ENCODE measurements around the gene LCN6.
"Not testable (repeated sequence)": the region's sequence is repeated elsewhere in the genome, so short reads cannot be mapped to it uniquely, and the experiment has no call there.

The LCN6 gene

GRCh38 chr9:136782452-136782851 is 34.1 kb upstream of the LCN6 start:
- no peak for DNase-seq

DNA sequence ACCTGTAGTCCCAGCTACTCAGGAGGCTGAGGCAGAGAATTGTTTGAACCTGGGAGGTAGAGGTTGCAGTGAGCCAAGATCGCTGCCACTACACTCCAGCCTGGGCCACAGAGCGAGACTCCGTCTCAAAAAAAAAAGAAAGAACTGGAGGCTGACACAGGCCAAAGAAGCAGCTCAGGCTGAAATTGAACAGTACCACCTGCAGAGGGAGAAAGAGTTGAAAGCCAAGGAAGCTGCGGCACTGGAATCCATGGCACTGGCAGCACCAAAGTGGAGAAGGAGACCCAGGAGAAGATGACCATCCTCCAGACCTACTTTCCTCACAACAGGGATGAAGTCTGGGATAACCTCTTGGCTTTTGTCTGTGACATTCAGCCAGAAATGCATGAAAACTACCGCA is 31.5 kb upstream of the LCN6 start:
- DNase-seq: no peak

GRCh38 chr9:136777359-136777758 is 29.0 kb upstream of the LCN6 start:
- DNase-seq: no peak

DNA sequence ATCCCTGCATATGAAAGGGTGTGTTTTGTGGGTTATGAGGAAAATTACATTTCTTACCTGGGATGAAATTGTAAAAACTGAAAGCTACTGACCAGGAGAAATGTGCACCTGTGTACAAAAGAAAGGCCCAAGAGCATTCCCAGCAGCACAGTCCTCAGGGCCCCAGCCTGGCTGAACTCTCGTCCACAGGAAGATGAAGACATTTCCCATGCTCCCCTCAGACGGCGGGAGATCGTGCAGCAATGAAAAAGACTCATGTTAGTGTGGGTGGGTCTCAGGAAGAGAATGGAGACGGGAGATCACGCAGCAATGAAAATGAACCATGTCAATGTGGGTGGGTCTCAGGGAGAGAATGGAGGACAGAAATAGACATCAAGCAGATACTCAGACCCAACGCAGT is 28.6 kb upstream of the LCN6 start:
- no peak for DNase-seq

GRCh38 chr9:136775191-136775590 is 26.9 kb upstream of the LCN6 start:
- DNase-seq: no peak

DNA sequence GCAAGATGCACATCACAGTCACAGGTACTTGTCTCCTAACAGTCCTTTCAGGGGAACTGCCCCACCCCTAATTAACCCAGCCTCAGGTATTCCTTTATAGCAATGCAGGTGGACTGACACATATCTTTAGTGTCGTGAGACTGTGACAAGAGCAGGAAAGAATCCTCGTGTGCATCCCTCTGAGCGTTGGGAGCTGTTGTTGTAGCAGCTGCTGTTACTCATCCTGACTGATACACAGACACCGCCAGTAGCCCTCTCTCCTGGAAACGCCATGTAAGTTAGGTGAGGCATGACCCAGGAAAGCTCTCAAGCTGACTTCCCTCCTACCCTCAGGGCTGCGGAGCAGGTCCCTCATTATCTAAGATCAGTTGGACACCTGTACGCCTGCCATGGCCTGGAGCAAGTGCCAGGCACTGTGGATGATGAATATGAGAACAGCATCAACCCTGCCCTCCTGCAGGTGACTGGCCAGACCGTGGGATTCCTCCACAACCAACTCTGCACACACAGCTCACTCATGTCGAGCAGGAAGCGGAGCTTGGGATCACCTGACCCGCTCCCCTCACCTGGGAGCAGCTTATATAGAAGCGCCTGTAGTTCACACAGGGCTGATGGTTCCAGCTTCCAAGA is 26.2 kb upstream of the LCN6 start:
- no peak for DNase-seq

DNA sequence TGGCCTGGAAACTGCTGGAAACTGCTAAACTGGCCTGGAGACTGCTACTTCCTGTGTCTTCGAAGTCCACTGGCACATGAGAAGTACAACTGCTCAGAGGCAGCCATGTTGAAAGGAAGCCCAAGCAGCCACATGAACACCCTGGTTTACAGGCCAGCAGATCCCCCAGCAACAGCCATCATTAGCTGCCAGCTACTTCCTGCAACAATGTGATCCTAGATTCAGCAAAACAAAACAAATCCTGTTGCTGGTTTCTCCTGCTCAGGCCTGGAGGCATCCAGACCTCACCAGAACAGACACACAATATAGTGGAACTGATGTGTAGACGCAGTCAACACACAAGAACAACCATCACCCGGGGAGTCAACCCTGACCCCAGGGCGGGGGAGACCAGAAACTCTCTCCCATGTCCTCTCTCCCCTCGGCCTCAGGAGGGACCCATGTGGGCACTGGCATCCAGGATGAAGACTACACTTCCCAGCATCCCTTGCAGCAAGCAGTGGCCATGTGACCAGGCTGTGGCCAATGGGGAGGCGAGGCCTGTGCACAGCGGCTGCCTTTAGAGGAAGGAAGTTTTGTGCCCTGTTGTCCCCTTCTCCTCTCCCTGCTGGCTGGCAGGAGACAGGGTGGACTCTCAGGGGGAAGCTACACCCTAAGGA is 25.2 kb upstream of the LCN6 start:
- no peak for DNase-seq

GRCh38 chr9:136771907-136772415 is 23.6 kb upstream of the LCN6 start:
- DNase-seq: no peak

- peak; percentile 57 for DNase-seq
Measured at GRCh38 chr9:136769710-136770191, 21.4 kb upstream of the LCN6 start.

GRCh38 chr9:136766410-136767120 is 18.2 kb upstream of the LCN6 start:
- peak; percentile 69 for DNase-seq

- DNase-seq: not testable (repeated sequence)
Measured at GRCh38 chr9:136765745-136766409, 17.6 kb upstream of the LCN6 start.

DNA sequence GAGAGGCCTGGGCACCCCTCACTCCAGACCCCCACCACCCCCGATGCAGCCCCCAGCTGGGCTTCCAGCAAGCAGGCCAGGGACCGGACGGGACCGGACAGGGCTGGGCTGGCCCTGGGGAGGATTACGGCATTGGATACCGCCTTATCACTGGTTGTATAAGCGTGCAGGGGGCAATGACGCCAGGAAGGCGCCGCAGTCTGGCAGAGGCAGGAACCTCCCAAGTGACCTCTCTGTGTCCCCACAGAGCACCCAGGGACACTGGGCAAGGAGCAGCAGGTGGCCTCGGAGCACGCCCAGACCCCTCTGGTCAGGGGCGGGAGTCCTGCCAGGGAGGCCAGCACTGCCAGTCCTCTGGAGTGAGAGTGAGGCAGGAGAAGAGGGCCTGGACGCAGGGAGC is 16.7 kb upstream of the LCN6 start:
- no peak for DNase-seq

GRCh38 chr9:136764301-136764891 is 16.1 kb upstream of the LCN6 start, which contains the start of gene LCN15:
Gene LCN15 (minus strand): TSS chr9:136764518. CDS start chr9:136764488, 30 bp downstream.
- DNase-seq: no peak

DNA sequence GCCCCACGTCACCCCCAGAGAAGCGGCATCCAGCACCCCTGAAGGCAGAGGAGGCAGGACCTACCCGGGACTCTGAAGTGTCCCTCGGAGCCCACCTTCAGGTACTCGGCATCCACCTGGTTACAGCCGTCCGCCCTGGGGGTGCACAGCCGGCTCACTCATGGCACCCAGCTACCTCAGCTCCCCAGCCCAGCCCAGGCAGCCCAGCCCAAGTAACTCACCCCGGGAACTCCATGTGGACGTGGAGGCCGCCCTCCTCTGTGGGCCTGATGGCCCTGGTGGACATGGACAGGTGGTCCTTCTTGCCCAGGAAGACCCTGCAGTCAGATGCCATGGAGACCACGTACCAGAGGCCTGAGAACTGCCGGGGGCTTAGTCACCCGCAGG is 15.3 kb upstream of the LCN6 start:
- no peak for DNase-seq

DNA sequence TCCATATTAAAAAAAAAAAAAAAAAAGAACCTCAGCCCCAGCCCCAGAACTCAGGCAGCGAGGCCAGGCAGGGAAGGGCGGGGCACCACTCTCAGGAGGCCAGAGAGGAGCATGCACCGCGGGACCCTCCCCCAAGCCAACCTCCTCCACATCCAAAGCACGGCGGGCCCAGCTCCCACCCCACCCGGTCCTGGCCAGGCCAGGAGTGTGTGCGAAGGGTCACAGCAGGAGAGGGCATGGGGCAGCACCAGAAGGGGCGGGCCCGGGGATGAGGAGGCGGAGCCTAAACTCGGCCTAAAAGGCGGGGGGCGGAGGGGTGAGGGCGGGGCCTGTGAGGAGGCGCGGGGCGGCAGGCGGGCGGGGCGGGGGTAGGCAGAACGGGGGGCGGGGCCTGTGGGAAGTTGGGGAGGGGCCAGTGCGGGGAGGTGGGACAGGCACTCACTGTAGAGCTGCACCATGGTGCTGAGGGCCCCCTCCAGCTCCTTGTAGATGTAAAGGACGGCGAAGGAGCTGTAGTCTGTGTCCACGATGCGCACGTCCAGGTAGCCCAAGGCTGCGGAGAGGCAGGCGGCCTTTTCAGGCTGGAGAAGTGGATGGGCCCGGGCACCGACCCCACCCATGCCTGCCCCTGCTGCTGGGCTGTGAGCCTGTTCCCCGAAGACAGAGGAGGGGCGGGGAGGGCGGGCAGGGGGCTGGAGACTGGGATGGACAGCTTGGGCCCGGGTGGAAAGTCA is 14.8 kb upstream of the LCN6 start:
- peak; percentile 42 for DNase-seq

DNA sequence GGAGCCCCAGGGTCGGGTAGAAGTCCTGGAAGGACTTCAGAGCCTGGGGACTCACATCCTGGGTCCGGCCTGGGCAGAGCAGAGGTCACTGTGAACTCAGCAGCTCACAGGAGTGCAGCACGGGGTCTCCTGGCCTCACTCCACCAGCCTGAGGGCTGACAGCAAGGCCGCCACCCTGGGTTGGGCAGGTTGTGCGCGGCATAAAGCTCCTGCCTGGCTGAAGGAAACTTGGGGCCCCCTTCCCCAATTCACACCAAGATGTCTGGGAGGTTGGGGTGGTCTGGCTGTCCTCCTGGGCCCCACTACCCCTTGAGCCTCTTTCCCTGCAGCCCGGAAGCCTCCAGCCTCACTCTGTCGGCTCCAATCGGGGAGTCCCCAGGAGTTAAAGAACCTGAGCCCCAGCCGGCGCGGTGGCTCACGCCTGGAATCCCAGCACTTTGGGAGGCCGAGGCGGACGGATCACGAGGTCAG is 13.9 kb upstream of the LCN6 start:
- no peak for DNase-seq

DNA sequence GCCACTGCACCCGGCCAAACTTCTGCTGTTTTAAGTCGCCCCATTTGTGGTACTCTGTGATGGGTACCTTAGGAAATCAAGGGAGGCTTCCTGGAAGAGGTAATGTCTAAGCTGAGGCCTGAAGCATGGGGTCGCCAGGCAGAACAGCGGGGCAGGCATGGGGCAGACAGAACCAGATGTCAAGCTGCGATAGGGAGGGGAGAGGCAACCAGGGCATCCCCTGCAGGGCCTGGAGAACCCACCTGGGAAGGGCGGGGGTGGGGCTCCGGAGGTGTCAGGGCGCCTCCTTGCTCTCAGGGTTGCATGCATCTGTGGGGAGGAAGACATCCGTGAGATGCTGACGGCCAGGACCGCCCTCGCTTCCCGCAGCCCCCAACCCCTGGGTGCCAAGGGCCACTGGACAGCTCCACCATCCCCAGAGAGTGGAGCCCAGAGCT is 13.2 kb upstream of the LCN6 start:
- DNase-seq: no peak

- peak; percentile 23 for DNase-seq
Measured at GRCh38 chr9:136760834-136761544, 12.7 kb upstream of the LCN6 start.

DNA sequence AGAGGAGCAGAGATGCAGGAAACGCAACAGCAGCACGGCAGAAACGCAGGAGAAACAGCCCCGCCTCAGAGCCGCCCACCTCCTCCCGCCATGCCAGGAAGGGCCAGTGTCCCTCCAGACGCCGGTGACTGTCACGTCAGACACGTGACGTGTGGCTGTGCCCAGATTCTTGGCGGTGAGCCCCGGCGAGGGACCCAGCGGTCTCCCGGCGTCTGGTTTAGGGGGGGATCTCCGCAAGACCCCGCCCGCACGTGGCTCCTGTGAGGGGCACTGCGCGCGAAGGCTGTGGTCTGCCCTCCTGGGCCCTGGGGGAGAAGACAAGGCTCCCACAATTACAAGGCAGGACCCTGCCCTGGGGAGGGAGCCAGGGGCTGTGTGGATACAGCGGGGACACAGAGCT is 12.1 kb upstream of the LCN6 start:
- DNase-seq: no peak

DNA sequence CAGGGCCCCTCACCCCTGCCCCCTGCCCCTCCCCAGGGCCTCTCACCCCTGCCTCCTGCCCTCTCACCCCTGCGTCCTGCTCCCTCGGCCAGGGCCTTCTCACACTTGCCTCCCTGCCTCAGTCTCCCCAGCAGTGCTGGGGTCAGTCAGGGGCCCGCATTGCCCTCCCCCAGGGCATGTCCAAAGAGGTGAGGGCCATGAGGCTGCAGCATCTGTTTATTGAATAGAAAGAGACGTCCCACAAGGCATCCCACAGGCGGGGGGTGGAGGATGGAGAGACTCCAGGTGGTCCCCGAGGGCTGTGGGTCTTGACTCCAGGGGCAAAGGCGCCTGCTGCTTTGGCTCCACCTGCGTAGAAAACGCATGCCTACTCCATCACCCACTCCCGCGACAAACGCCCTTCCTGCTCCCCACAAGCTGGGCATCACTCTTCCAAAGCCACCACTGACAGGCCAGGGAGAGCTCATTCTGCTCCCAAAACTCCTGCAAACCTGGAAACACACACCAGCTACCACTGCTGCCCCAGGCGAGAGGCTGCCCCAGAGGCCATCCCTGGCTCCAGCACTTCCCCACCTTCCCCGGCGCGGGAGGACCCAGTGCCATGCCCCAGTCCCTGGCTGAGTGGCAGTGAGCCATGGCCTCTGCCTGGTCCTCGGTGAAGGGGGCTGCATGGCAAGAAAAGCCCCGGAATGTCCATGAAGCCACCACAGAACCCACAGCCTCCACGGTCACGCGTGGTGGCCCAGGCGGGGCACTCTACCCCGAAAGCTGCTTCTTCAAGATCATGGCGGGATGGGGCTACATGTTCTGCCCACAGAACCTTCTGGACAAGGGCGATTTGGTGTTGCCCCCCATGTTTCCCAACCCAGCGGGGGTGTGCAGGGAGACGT is 11.4 kb upstream of the LCN6 start:
- DNase-seq: no peak
